NCI-H524 (cell line): ENCODE data around the gene DNM2.
"Not testable (repeated sequence)": the region's sequence is repeated elsewhere in the genome, so short reads cannot be mapped to it uniquely, and the experiment has no call there.

Experiments
- DNase-seq, 2 experiments: peaks; one replicate each; lab custom pipeline; 2025; lab: John Stamatoyannopoulos, UW

DNM2 gene

GRCh38 chr19:10866495-10866894, 148.6 kb downstream of the DNM2 start:
- no peak for DNase-seq

- no peak for DNase-seq
These were observed 151.1 kb downstream of the DNM2 start for GRCh38 chr19:10868872-10869547.

GRCh38 chr19:10869872-10870311, 152.0 kb downstream of the DNM2 start:
- peak in 1 of 2 experiments; percentile 42 for DNase-seq

GRCh38 chr19:10870501-10870954, 152.6 kb downstream of the DNM2 start:
- no peak for DNase-seq

GRCh38 chr19:10870955-10871603, 153.2 kb downstream of the DNM2 start, which contains the start of gene CARM1:
CARM1 (plus strand) TSS chr19:10871553; CDS start chr19:10871703, 150 bp downstream.
- DNase-seq: peak; percentile 97 to 99

- peak in 1 of 2 experiments; percentile 32 for DNase-seq
These were observed 154.0 kb downstream of the DNM2 start for GRCh38 chr19:10871711-10872545.

- no peak for DNase-seq
These were observed 154.7 kb downstream of the DNM2 start for GRCh38 chr19:10872546-10873107.

GRCh38 chr19:10874024-10874423, 156.1 kb downstream of the DNM2 start:
- no peak for DNase-seq

GRCh38 chr19:10876459-10877240, 158.8 kb downstream of the DNM2 start:
- DNase-seq: no peak

GRCh38 chr19:10877608-10878007, 159.7 kb downstream of the DNM2 start:
- DNase-seq: not testable (repeated sequence)

GRCh38 chr19:10878253-10878652, 160.4 kb downstream of the DNM2 start:
- DNase-seq: no peak
